Measurements from ENCODE around the gene FNDC3B. TPM values are rescaled to one million over a fixed set of nuclear protein-coding genes. Genes with fewer than 3 reads are reported as not detected.

The FNDC3B gene
- total and polyA plus RNA-seq, 2 of the 8 experiments (the other 6 are each of a cell fraction or from before 2014, with no cell fraction given): 14.1 to 44.4 TPM

DNA sequence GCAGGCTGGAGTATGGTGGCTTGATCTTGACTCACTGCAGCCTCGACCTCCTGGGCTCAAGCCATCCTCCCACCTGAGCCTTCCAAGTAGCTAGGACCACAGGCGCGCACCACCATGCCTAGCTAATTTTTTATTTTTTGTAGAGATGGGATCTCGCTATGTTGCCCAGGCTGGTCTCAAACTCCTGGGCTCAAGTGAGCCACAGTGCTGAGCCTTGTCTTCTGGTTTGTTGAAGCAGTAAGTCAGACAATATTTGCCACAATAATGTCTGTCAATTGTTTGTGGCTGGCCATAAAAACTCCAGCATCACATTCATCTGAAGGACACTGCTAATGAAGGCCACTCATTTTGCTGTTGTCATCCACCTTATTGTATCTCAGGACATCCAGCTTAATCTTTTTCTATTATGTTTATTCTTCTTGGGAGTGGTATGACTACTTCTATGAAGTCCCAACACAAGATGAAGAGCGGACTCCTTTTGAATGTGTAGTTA lies 185.9 kb downstream of the FNDC3B start:
- H3K4me3 ChIP-seq (ENCODE audit: extremely low read depth in 1 of 4, insufficient read depth in 2 of 4, low read depth in 3 of 4, low read length in 4 of 4): no peak overlapping the region
- H2AFZ ChIP-seq (ENCODE audit: low read length): no peak overlapping the region
- H3K23ac ChIP-seq (ENCODE audit: insufficient read length): no peak overlapping the region
- no peak overlapping the region for H4K8ac ChIP-seq (ENCODE audit: extremely low read depth, insufficient read depth, low read length)
- no peak overlapping the region for H3K27ac ChIP-seq (ENCODE audit: low read depth, low read length)
- peaks cover 0 to 2% of the 10 kb centered on the region in 2 experiments for H4K20me1 ChIP-seq (replicated peaks in 1 of 2; ENCODE audit: control insufficient read depth in 1 of 2, insufficient read depth in 2 of 2, low read length in 2 of 2)
- no peaks in the 10 kb centered on the region for H3K79me1 ChIP-seq (ENCODE audit: low read depth, low read length)
- H3K27me3 ChIP-seq (replicated peaks in 1 of 4; ENCODE audit: control insufficient read depth in 3 of 4, extremely low read depth in 1 of 4, insufficient read depth in 3 of 4, low read length in 3 of 4): no peaks in the 10 kb centered on the region
- no peak overlapping the region for H2AK5ac ChIP-seq (ENCODE audit: low read depth, low read length)
- no peak overlapping the region for H3K56ac ChIP-seq (replicated peaks; ENCODE audit: insufficient read length, low read depth, low read length)
- no peak overlapping the region for H2BK20ac ChIP-seq (ENCODE audit: low read length)
- H4K5ac ChIP-seq (ENCODE audit: insufficient read length, low read depth, low read length): no peak overlapping the region
- H4K91ac ChIP-seq (replicated peaks; ENCODE audit: insufficient read length, low read length): no peak overlapping the region
- CTCF ChIA-PET (ENCODE audit: partially characterized antibody): interaction anchor here (1.0 to 1.2 kb wide), 2 partner anchors 12 to 190 kb away, joined by 3 to 4 read pairs; no protein-coding TSS in a partner anchor
- DNase-seq (ENCODE audit: low read depth in 1 of 2, low spot score in 2 of 2) (no peak), FAIRE-seq (no peak)
- no peak overlapping the region for H3K14ac ChIP-seq (ENCODE audit: insufficient read length)
- no peak overlapping the region for H2BK15ac ChIP-seq (ENCODE audit: low read length)
- H3K9me3 ChIP-seq (ENCODE audit: insufficient read depth in 2 of 2, low read depth in 1 of 2, low read length in 1 of 2): no peaks in the 10 kb centered on the region
- H3K23me2 ChIP-seq (ENCODE audit: low read depth, low read length): no peaks in the 10 kb centered on the region
- no peak overlapping the region for H3K4ac ChIP-seq (replicated peaks; ENCODE audit: insufficient read length, low read depth, low read length)
- no peak overlapping the region for H3K4me2 ChIP-seq (ENCODE audit: insufficient read depth in 1 of 2, low read depth in 2 of 2, low read length in 2 of 2)
- no peak overlapping the region for H2BK12ac ChIP-seq (ENCODE audit: low read depth, low read length)
- H3K36me3 ChIP-seq (ENCODE audit: control insufficient read depth in 2 of 4, insufficient read depth in 4 of 4, low read length in 3 of 4): no peaks in the 10 kb centered on the region; a peak in 1 of 8 replicates
- POLR2A ChIA-PET (ENCODE audit: partially characterized antibody): no interaction called here
- H2BK5ac ChIP-seq (ENCODE audit: low read depth, low read length): no peak overlapping the region
- peaks cover 3 to 51% of the 10 kb centered on the region in 2 experiments; a peak in 3 of 4 replicates for H3K79me2 ChIP-seq (ENCODE audit: control insufficient read depth in 1 of 2, insufficient read depth in 2 of 2, low read length in 2 of 2)
- no peak overlapping the region for H3K18ac ChIP-seq (ENCODE audit: extremely low read depth, low read length)
- H2BK120ac ChIP-seq (replicated peaks; ENCODE audit: low read depth, low read length): no peak overlapping the region
- H3K4me1 ChIP-seq (replicated peaks in 1 of 4; ENCODE audit: control insufficient read depth in 3 of 4, insufficient read depth in 4 of 4, low read length in 3 of 4): peaks cover 3 to 14% (median 7%) of the 10 kb centered on the region in 4 experiments
- no peak overlapping the region for H3K9ac ChIP-seq (replicated peaks in 1 of 4; ENCODE audit: extremely low read depth in 1 of 4, low read depth in 3 of 4, low read length in 3 of 4)
- 86% methylated on average over 5 of the region's 5 CpGs; no CpG with 5 or more reads in 1 of the 2 experiments for WGBS, 2 experiments (ENCODE audit: extremely low coverage in 1 of 2, insufficient coverage in 1 of 2, insufficient read length in 1 of 2, insufficient replicate concordance in 2 of 2, low coverage in 1 of 2, low lambda C conversion rate in 2 of 2, missing lambda C conversion rate in 1 of 2)
- TF ChIP-seq CREB1 (IDR thresholded peaks at IDR 0.05) (no peak), PHF8 (conservative IDR thresholded peaks at IDR 0.05; ENCODE audit: low read depth, low read length) (no peak), KDM1A (IDR thresholded peaks at IDR 0.05; ENCODE audit: borderline replicate concordance, low read length) (no peak), SP4 (IDR thresholded peaks at IDR 0.05; ENCODE audit: low read length) (no peak), CHD2 (IDR thresholded peaks at IDR 0.05; ENCODE audit: low read length) (no peak), ASH2L (IDR thresholded peaks at IDR 0.05; ENCODE audit: low read length) (no peak), TAF7 (optimal IDR thresholded peaks at IDR 0.05; ENCODE audit: borderline replicate concordance, low read depth, low read length) (no peak), SIN3A (conservative IDR thresholded peaks at IDR 0.05 in 1 of 2, IDR thresholded peaks at IDR 0.05 in 1 of 2; ENCODE audit: low read depth in 1 of 2, low read length in 2 of 2) (no peak), SP2 (IDR thresholded peaks at IDR 0.05; ENCODE audit: low read length) (no peak), SAP30 (IDR thresholded peaks at IDR 0.05; ENCODE audit: insufficient read depth, insufficient replicate concordance, low read length) (no peak), SP1 (IDR thresholded peaks at IDR 0.05; ENCODE audit: low read depth, low read length) (no peak)
- TF ChIP-seq, protein P1, sequence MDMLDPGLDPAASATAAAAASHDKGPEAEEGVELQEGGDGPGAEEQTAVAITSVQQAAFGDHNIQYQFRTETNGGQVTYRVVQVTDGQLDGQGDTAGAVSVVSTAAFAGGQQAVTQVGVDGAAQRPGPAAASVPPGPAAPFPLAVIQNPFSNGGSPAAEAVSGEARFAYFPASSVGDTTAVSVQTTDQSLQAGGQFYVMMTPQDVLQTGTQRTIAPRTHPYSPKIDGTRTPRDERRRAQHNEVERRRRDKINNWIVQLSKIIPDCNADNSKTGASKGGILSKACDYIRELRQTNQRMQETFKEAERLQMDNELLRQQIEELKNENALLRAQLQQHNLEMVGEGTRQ (IDR thresholded peaks at IDR 0.05; ENCODE audit: low read length): no peak
- TF ChIP-seq, protein P2, sequence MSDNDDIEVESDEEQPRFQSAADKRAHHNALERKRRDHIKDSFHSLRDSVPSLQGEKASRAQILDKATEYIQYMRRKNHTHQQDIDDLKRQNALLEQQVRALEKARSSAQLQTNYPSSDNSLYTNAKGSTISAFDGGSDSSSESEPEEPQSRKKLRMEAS (IDR thresholded peaks at IDR 0.05): no peak
